Panc1 (cell line): ENCODE data around the gene CNKSR2. TPM values are rescaled to one million over a fixed set of nuclear protein-coding genes. Genes with fewer than 3 reads are reported as not detected.

Source experiments
- ATAC-seq: fragments of 200-7000 bp; cut with Tn5 transposase; 2 replicates; pipeline ENCODE4 v1.9.1; 2020; ENCODE audit warnings: mild to moderate bottlenecking, moderate library complexity
- BruUV-seq: library from RNA; stranded (reverse); fragments of 400-500 nt; replicated peaks from 2 replicates; lab custom pipeline; 2021; lab: Mats Ljungman, UMichigan
- CTCF ChIA-PET: fragments of 300-600 bp; sonication (Branson Sonifier 250); formaldehyde crosslinking; loops from one replicate; lab custom pipeline; 2022; ENCODE audit warnings: antibody characterized with exemption; lab: Charles Lee
- POLR2A ChIA-PET: fragments of 300-600 bp; sonication (Branson Sonifier 250); formaldehyde crosslinking; loops from one replicate; lab custom pipeline; 2022; ENCODE audit warnings: antibody characterized with exemption; lab: Charles Lee
- DNase-seq: peaks from one replicate; pipeline ENCODE4 v3.0.0-alpha.2; 2010; ENCODE audit warnings: low read depth, low spot score
- H3K27ac ChIP-seq: 2 replicates; pipeline ENCODE4 v1.5.1; 2011; ENCODE audit warnings: mild to moderate bottlenecking, low read length, inconsistent platforms
- H3K27me3 ChIP-seq: fragments of 200-500 bp; sonication (Bioruptor generic); 2 replicates; pipeline ENCODE4 v1.6.0; 2014; ENCODE audit warnings: low read length, inconsistent platforms; ENCODE audit not compliant: control insufficient read depth, insufficient read depth
- H3K36me3 ChIP-seq: fragments of 200-500 bp; sonication (Bioruptor generic); 2 replicates; pipeline ENCODE4 v1.5.1; 2014; ENCODE audit warnings: inconsistent platforms, mild to moderate bottlenecking, low read length, moderate library complexity; ENCODE audit not compliant: control insufficient read depth, insufficient read depth
- H3K4me1 ChIP-seq: 2 replicates; pipeline ENCODE4 v1.5.1; 2011; ENCODE audit warnings: inconsistent platforms, mild to moderate bottlenecking, low read length, moderate library complexity; ENCODE audit not compliant: control insufficient read depth, insufficient read depth
- H3K4me3 ChIP-seq, 2 experiments: 2 replicates each; pipeline ENCODE4 v1.5.1; 2011 to 2012; ENCODE audit warnings: low read depth in 2 of 2, low read length in 2 of 2, mild to moderate bottlenecking in 2 of 2, inconsistent platforms in 1 of 2, moderate library complexity in 1 of 2
- H3K9me3 ChIP-seq: fragments of 200-500 bp; sonication (Bioruptor generic); 2 replicates; pipeline ENCODE4 v1.5.1; 2014; ENCODE audit warnings: low read depth, mild to moderate bottlenecking, inconsistent platforms, low read length, moderate library complexity; ENCODE audit not compliant: control insufficient read depth, insufficient read depth
- CTCF ChIP-seq: fragments of 450-650 bp; IDR thresholded peaks from 2 replicates; pipeline ENCODE4 v1.5.1; 2017; ENCODE audit warnings: mild to moderate bottlenecking
- POLR2AphosphoS5 ChIP-seq: IDR thresholded peaks from 2 replicates; pipeline ENCODE4 v1.6.1; 2012; ENCODE audit warnings: mild to moderate bottlenecking, low read depth, low read length, moderate library complexity
- SIN3A ChIP-seq: IDR thresholded peaks from 2 replicates; pipeline ENCODE4 v1.6.1; 2012; ENCODE audit warnings: low read depth, mild to moderate bottlenecking, low read length, moderate library complexity, borderline replicate concordance; ENCODE audit not compliant: insufficient read depth
- TCF7L2 ChIP-seq: IDR thresholded peaks from 2 replicates; pipeline ENCODE4 v1.6.1; 2011; ENCODE audit warnings: mild to moderate bottlenecking, low read depth, low read length, inconsistent platforms
- in situ Hi-C: cut with HindIII; loops from 2 replicates; pipeline ENCODE4 v1.10.0; 2016; ENCODE audit warnings: low sequenced_read_pairs, low pct_unique_long_range_greater_than_20kb
- intact Hi-C: fragments of 100-400 bp; cut with micrococcal nuclease; formaldehyde crosslinking; loops from one replicate; pipeline ENCODE4 v1.10.0; 2022; ENCODE audit not compliant: unreplicated experiment
- total RNA-seq: library from RNA; stranded (reverse); gene quantifications from one replicate; pipeline ENCODE4 v1.2.1, GENCODE V29; 2021; ENCODE audit not compliant: unreplicated experiment
- TF ChIP-seq, protein P1 (sequence below), 2 experiments: IDR thresholded peaks; 2 replicates each; pipeline ENCODE4 v1.6.1; 2011 to 2012; ENCODE audit warnings: low read depth in 2 of 2, control low read depth in 1 of 2, low read length in 1 of 2, mild to moderate bottlenecking in 1 of 2, moderate library complexity in 1 of 2; ENCODE audit not compliant: insufficient read depth in 1 of 2

CNKSR2 gene
- total RNA-seq, 1 experiment from 2014 or later = not detected

DNA sequence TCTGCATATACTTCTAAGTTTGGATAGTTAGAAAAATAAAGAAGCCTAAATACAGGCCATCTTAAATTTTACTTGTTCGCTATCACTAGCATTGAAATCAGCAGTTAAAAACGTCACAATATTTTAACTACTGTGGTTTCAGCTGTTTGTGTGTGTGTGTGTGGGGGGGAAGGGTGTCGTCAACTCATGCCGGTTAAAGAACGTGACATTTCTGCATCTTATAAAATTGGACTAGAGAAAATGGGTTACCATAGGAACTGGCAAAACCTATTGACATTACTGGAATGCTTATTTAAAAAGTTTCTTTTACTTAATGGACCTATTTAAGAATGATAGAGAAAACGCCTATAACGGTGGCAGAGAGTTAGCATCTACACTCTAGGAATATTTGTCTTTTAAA, 1.2 kb upstream of the CNKSR2 start:
- no peaks in the 10 kb centered on the region for H3K27me3 ChIP-seq
- no peaks in the 10 kb centered on the region for H3K9me3 ChIP-seq
- no peaks in the 10 kb centered on the region for H3K4me1 ChIP-seq
- ATAC-seq (no peak), DNase-seq (no peak)
- no peak overlapping the region for H3K4me3 ChIP-seq
- no TSS peak for BruUV-seq
- intact Hi-C loops (no loop called here), in situ Hi-C loops (no loop called here)
- ChIA-PET CTCF (no interaction called here), POLR2A (no interaction called here)
- no peak for TF ChIP-seq SIN3A
- no peak for TF ChIP-seq TCF7L2
- no peak for TF ChIP-seq CTCF
- TF ChIP-seq, protein P1, sequence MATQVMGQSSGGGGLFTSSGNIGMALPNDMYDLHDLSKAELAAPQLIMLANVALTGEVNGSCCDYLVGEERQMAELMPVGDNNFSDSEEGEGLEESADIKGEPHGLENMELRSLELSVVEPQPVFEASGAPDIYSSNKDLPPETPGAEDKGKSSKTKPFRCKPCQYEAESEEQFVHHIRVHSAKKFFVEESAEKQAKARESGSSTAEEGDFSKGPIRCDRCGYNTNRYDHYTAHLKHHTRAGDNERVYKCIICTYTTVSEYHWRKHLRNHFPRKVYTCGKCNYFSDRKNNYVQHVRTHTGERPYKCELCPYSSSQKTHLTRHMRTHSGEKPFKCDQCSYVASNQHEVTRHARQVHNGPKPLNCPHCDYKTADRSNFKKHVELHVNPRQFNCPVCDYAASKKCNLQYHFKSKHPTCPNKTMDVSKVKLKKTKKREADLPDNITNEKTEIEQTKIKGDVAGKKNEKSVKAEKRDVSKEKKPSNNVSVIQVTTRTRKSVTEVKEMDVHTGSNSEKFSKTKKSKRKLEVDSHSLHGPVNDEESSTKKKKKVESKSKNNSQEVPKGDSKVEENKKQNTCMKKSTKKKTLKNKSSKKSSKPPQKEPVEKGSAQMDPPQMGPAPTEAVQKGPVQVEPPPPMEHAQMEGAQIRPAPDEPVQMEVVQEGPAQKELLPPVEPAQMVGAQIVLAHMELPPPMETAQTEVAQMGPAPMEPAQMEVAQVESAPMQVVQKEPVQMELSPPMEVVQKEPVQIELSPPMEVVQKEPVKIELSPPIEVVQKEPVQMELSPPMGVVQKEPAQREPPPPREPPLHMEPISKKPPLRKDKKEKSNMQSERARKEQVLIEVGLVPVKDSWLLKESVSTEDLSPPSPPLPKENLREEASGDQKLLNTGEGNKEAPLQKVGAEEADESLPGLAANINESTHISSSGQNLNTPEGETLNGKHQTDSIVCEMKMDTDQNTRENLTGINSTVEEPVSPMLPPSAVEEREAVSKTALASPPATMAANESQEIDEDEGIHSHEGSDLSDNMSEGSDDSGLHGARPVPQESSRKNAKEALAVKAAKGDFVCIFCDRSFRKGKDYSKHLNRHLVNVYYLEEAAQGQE (IDR thresholded peaks at IDR 0.05; ENCODE audit: insufficient read depth in 1 of 2, low read depth in 2 of 2, low read length in 1 of 2) = no peak
- TF ChIP-seq POLR2AphosphoS5 = no peak
- H3K27ac ChIP-seq = no peak overlapping the region
- no peaks in the 10 kb centered on the region for H3K36me3 ChIP-seq

DNA sequence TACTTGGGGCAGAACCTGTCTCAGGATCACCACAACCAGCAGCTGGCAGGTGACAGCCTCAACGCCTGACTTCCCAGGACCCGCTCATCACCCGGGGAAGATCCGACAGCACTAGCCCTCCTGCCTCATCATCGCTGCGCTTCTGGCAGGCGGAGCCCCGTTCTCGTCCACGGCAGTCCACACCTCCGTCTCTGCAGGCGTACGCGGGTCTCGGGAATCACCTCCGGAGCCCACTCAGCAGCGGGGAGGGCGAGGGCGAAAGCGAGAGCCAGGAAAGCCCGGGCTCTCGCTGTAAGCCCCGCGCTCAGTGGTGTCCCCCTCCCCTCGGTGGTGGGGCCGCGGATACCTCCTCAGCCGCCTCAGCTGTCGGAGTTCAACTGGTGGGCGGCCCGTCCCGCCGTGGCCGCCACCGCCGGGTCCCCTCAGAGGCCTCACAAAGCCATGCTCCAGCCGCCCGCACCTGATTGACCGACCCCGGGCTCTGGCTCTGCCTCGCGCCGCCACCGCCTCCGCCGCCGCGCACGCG, 518 bp upstream of the CNKSR2 start:
- Histone ChIP-seq H3K27ac (no peak overlapping the region), H3K4me1 (no peaks in the 10 kb centered on the region), H3K4me3 (no peak overlapping the region), H3K9me3 (no peaks in the 10 kb centered on the region), H3K27me3 (no peaks in the 10 kb centered on the region), H3K36me3 (no peaks in the 10 kb centered on the region)
- no peak for ATAC-seq
- intact Hi-C loops (no loop called here), in situ Hi-C loops (no loop called here)
- no peak for DNase-seq
- ChIA-PET CTCF (no interaction called here), POLR2A (no interaction called here)
- no TSS peak for BruUV-seq
- TF ChIP-seq SIN3A = no peak
- TF ChIP-seq TCF7L2 = no peak
- TF ChIP-seq CTCF = no peak
- TF ChIP-seq POLR2AphosphoS5 = no peak
- TF ChIP-seq, protein P1 (IDR thresholded peaks at IDR 0.05; ENCODE audit: insufficient read depth in 1 of 2, low read depth in 2 of 2, low read length in 1 of 2) = no peak
